HG02610 (cell line): Measurements from ENCODE around the gene KCTD11.
"Not testable (repeated sequence)": the region's sequence is repeated elsewhere in the genome, so short reads cannot be mapped to it uniquely, and the experiment has no call there.

Source experiments
- ATAC-seq: cut with Tn5 transposase; IDR thresholded peaks from one replicate; pipeline ENCODE4 v1.9.1; 2021; ENCODE audit warnings: mild to moderate bottlenecking, moderate library complexity; ENCODE audit not compliant: unreplicated experiment

KCTD11 gene

GRCh38 chr17:7341842-7342241 is 10.1 kb upstream of the KCTD11 start:
- no peak for ATAC-seq

- ATAC-seq, result no peak
These were observed 8.7 kb upstream of the KCTD11 start for GRCh38 chr17:7343250-7343649.

- no peak for ATAC-seq
These were observed 5.0 kb upstream of the KCTD11 start for GRCh38 chr17:7346761-7347614.

GRCh38 chr17:7347630-7348477 is 4.1 kb upstream of the KCTD11 start:
- ATAC-seq, result no peak

- no peak for ATAC-seq
These were observed 3.3 kb upstream of the KCTD11 start for GRCh38 chr17:7348478-7349242.

GRCh38 chr17:7352503-7352889 is 534 bp downstream of the KCTD11 start:
- no peak for ATAC-seq

GRCh38 chr17:7352910-7353635 is 1.1 kb downstream of the KCTD11 start:
- ATAC-seq, result no peak

- no peak for ATAC-seq
These were observed 2.4 kb downstream of the KCTD11 start for GRCh38 chr17:7354262-7354843.

- no peak for ATAC-seq
These were observed 3.1 kb downstream of the KCTD11 start, which contains the start of gene TMEM95 for GRCh38 chr17:7355053-7355452. Gene TMEM95, plus strand, starts transcription at chr17:7355156. Its CDS starts 49 bp downstream, at chr17:7355205.

GRCh38 chr17:7355573-7355972 is 3.6 kb downstream of the KCTD11 start:
- ATAC-seq, result no peak

- peak; percentile 45 for ATAC-seq
These were observed 4.1 kb downstream of the KCTD11 start for GRCh38 chr17:7356072-7356549.

- no peak for ATAC-seq
These were observed 4.8 kb downstream of the KCTD11 start for GRCh38 chr17:7356756-7357155.

- ATAC-seq, result no peak
These were observed 5.4 kb downstream of the KCTD11 start for GRCh38 chr17:7357381-7357780.

GRCh38 chr17:7361906-7362305 is 9.9 kb downstream of the KCTD11 start:
- ATAC-seq, result no peak

GRCh38 chr17:7363311-7363710 is 11.3 kb downstream of the KCTD11 start:
- ATAC-seq, result no peak

GRCh38 chr17:7365963-7366362 is 14.0 kb downstream of the KCTD11 start:
- not testable (repeated sequence) for ATAC-seq

- ATAC-seq, result no peak
These were observed 15.1 kb downstream of the KCTD11 start for GRCh38 chr17:7367083-7367482.

GRCh38 chr17:7367918-7368598 is 16.1 kb downstream of the KCTD11 start:
- ATAC-seq, result no peak

GRCh38 chr17:7368599-7368994 is 16.6 kb downstream of the KCTD11 start:
- ATAC-seq, result not testable (repeated sequence)
